Thyroid gland (tissue), 4 donors: ENCODE measurements around the gene RASGRF2.

ENCODE experiments used
- CTCF ChIP-seq, 6 experiments: fragments of 200-600 bp in 3 of 6; fragments of 450-650 bp in 3 of 6; sonication (generic) in 3 of 6; IDR thresholded peaks; one replicate each; pipeline ENCODE4 v1.5.1; 2016 to 2019; ENCODE audit warnings: antibody characterized with exemption in 6 of 6, mild to moderate bottlenecking in 2 of 6, inconsistent platforms in 1 of 6, moderate library complexity in 1 of 6
- POLR2A ChIP-seq, 2 donors: fragments of 450-650 bp; IDR thresholded peaks; one replicate each; pipeline ENCODE4 v1.6.1; 2017; ENCODE audit warnings: antibody characterized with exemption in 2 of 2, mild to moderate bottlenecking in 2 of 2, moderate library complexity in 1 of 2

- TF ChIP-seq POLR2A (IDR thresholded peaks at IDR 0.05) (no peak), CTCF (IDR thresholded peaks at IDR 0.05) (no peak)
These were observed 227.7 kb downstream of the RASGRF2 start for GRCh38 chr5:81187885-81188284.
